Liver (tissue), 3 donors: ENCODE results near the gene THRAP3.

Experiments used
- CTCF ChIP-seq: fragments of 150-350 bp; IDR thresholded peaks from 2 replicates; pipeline ENCODE4 v1.5.1; 2017; ENCODE audit warnings: improper control_type of control experiment, low read depth, low read length; ENCODE audit not compliant: missing input control
- GABPA ChIP-seq, 2 donors: IDR thresholded peaks in 1 of 2; conservative IDR thresholded peaks in 1 of 2; 2 replicates each; pipeline ENCODE4 v1.6.1; 2016; ENCODE audit warnings: antibody characterized with exemption in 2 of 2, mild to moderate bottlenecking in 1 of 2, moderate library complexity in 1 of 2
- JUND ChIP-seq, 2 donors: IDR thresholded peaks; 2 replicates each; pipeline ENCODE4 v1.6.1; 2016; ENCODE audit warnings: antibody characterized with exemption in 2 of 2
- MAX ChIP-seq: IDR thresholded peaks from 2 replicates; pipeline ENCODE4 v1.6.1; 2016; ENCODE audit warnings: antibody characterized with exemption
- RAD21 ChIP-seq, 2 donors: IDR thresholded peaks; 2 replicates each; pipeline ENCODE4 v1.6.1; 2016; ENCODE audit warnings: antibody characterized with exemption in 2 of 2, mild to moderate bottlenecking in 2 of 2
- REST ChIP-seq: IDR thresholded peaks from 2 replicates; pipeline ENCODE4 v1.6.1; 2016; ENCODE audit warnings: antibody characterized with exemption, mild to moderate bottlenecking
- RXRA ChIP-seq, 2 donors: IDR thresholded peaks; 2 replicates each; pipeline ENCODE4 v1.6.1; 2017 to 2018; ENCODE audit warnings: antibody characterized with exemption in 2 of 2, mild to moderate bottlenecking in 1 of 2
- SP1 ChIP-seq: IDR thresholded peaks from 2 replicates; pipeline ENCODE4 v1.6.1; 2018; ENCODE audit warnings: antibody characterized with exemption, mild to moderate bottlenecking
- TAF1 ChIP-seq: conservative IDR thresholded peaks from 2 replicates; pipeline ENCODE4 v1.6.1; 2016; ENCODE audit warnings: antibody characterized with exemption, mild to moderate bottlenecking
- YY1 ChIP-seq: IDR thresholded peaks from 2 replicates; pipeline ENCODE4 v1.6.1; 2016; ENCODE audit warnings: antibody characterized with exemption, mild to moderate bottlenecking
- donor health status: healthy.
- donor health status: healthy.

DNA sequence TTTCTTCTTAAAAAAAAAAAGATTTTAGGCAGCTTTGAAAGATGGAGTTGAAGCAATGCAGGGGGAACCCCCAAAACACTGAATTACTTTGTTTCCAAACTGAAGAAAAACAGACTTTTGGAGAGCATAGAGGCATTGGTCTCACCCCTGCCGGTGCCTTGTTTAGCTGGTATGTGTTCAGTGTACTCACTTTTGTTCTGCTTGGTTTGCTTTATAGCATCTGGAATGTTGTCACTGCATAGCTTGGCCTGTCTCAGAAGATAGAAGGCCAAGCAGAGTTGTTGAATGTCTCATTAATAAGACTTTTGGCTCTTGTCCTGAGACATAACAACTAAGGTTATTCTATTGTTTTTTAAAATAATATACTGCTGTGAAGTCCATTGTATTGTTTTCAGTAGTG, 6.9 kb downstream of the THRAP3 start:
- TF ChIP-seq SP1 (no peak), CTCF (no peak), JUND (IDR thresholded peaks at IDR 0.05) (no peak), GABPA (IDR thresholded peaks at IDR 0.05 in 1 of 2, conservative IDR thresholded peaks at IDR 0.05 in 1 of 2) (no peak), REST (no peak), MAX (no peak), TAF1 (no peak), RAD21 (IDR thresholded peaks at IDR 0.05) (no peak), YY1 (no peak), RXRA (IDR thresholded peaks at IDR 0.05) (no peak)
